Stimulated activated naive CD8-positive, alpha-beta T cell treated with anti-CD3 and anti-CD28 coated beads, Interleukin-15, Interleukin-2, amounts not matched to agents 100 U/mL and 50 U/mL, for 24 hours (primary cell): Measurements from ENCODE around the gene MEP1A.
"Not testable (repeated sequence)": the region's sequence is repeated elsewhere in the genome, so short reads cannot be mapped to it uniquely, and the experiment has no call there.

Experiments
- ATAC-seq: fragments of 150-1000 bp; cut with Tn5 transposase; one replicate; pipeline ENCODE4 v1.10.0; 2021
- DNase-seq: peaks from one replicate; pipeline ENCODE4 v3.0.0; 2021

Gene MEP1A

GRCh38 chr6:46793138-46793537 lies at the start of gene MEP1A:
MEP1A (plus strand) TSS chr6:46793389; CDS start chr6:46793399, 10 bp downstream.
- DNase-seq, result no peak
- no peak for ATAC-seq

GRCh38 chr6:46743425-46744158 lies 49.6 kb upstream of the MEP1A start:
- ATAC-seq, result no peak

GRCh38 chr6:46744159-46744725 lies 48.9 kb upstream of the MEP1A start:
- not testable (repeated sequence) for DNase-seq, ATAC-seq

More at GRCh38 chr6:46743425-46744158, 49.6 kb upstream of the MEP1A start:
- DNase-seq, result no peak

- no peak for ATAC-seq
- DNase-seq, result no peak
Measured at GRCh38 chr6:46745973-46746372, 47.2 kb upstream of the MEP1A start.

- ATAC-seq, result no peak
- DNase-seq, result no peak
Measured at GRCh38 chr6:46746696-46747095, 46.5 kb upstream of the MEP1A start, which contains the start of gene ANKRD66. ANKRD66 (plus strand) TSS chr6:46746933; CDS start chr6:46751949, 5,016 bp downstream.

- ATAC-seq, result no peak
- no peak for DNase-seq
Measured at GRCh38 chr6:46748940-46749503, 44.2 kb upstream of the MEP1A start.

GRCh38 chr6:46749731-46750130 lies 43.5 kb upstream of the MEP1A start:
- DNase-seq (no peak), ATAC-seq (no peak)

- ATAC-seq (no peak), DNase-seq (no peak)
Measured at GRCh38 chr6:46751658-46752057, 41.5 kb upstream of the MEP1A start.

- no peak for DNase-seq
Measured at GRCh38 chr6:46755865-46756264, 37.3 kb upstream of the MEP1A start.

GRCh38 chr6:46756469-46757213 lies 36.5 kb upstream of the MEP1A start:
- DNase-seq, result no peak

More at GRCh38 chr6:46755865-46756264, 37.3 kb upstream of the MEP1A start:
- no peak for ATAC-seq

GRCh38 chr6:46757214-46757596 lies 36.0 kb upstream of the MEP1A start:
- ATAC-seq, result no peak
- DNase-seq, result no peak

More at GRCh38 chr6:46756469-46757213, 36.5 kb upstream of the MEP1A start:
- no peak for ATAC-seq

- ATAC-seq, result no peak
- no peak for DNase-seq
Measured at GRCh38 chr6:46758960-46759753, 34.0 kb upstream of the MEP1A start.

GRCh38 chr6:46760925-46761324 lies 32.3 kb upstream of the MEP1A start:
- no peak for DNase-seq
- ATAC-seq, result no peak

- no peak for ATAC-seq
- no peak for DNase-seq
Measured at GRCh38 chr6:46763466-46763865, 29.7 kb upstream of the MEP1A start.

- DNase-seq, ATAC-seq: not testable (repeated sequence)
Measured at GRCh38 chr6:46764280-46764679, 28.9 kb upstream of the MEP1A start.

- no peak for ATAC-seq
- DNase-seq, result no peak
Measured at GRCh38 chr6:46764961-46765360, 28.2 kb upstream of the MEP1A start.

GRCh38 chr6:46772016-46772415 lies 21.2 kb upstream of the MEP1A start:
- ATAC-seq (no peak), DNase-seq (no peak)

GRCh38 chr6:46772762-46773161 lies 20.4 kb upstream of the MEP1A start:
- ATAC-seq (no peak), DNase-seq (no peak)

- ATAC-seq (no peak), DNase-seq (no peak)
Measured at GRCh38 chr6:46773201-46773855, 19.9 kb upstream of the MEP1A start.

GRCh38 chr6:46774736-46775135 lies 18.5 kb upstream of the MEP1A start:
- not testable (repeated sequence) for DNase-seq, ATAC-seq

- ATAC-seq, result no peak
- DNase-seq, result no peak
Measured at GRCh38 chr6:46776070-46776712, 17.0 kb upstream of the MEP1A start.
